Activated effector memory CD4-positive, alpha-beta T cell treated with Interleukin-2 at 50 U/mL for 16 hours (primary cell): ENCODE results near the gene TRIM10.

Experiments
- DNase-seq: peaks from one replicate; pipeline ENCODE4 v3.0.0-alpha.2; 2020

TRIM10 gene

GRCh38 chr6:30160785-30161531 lies at the start of gene TRIM10:
Gene TRIM10, minus strand, starts transcription at chr6:30161211. Its CDS starts 353 bp downstream, at chr6:30160858.
- no peak for DNase-seq

GRCh38 chr6:30207619-30208295 lies 46.7 kb upstream of the TRIM10 start:
- no peak for DNase-seq

GRCh38 chr6:30206799-30207618 lies 46.0 kb upstream of the TRIM10 start:
- DNase-seq, result no peak

GRCh38 chr6:30206152-30206551 lies 45.1 kb upstream of the TRIM10 start:
- no peak for DNase-seq

GRCh38 chr6:30204116-30204515 lies 43.1 kb upstream of the TRIM10 start:
- no peak for DNase-seq

- DNase-seq, result no peak
Observed at GRCh38 chr6:30202366-30202765, 41.4 kb upstream of the TRIM10 start.

- DNase-seq, result no peak
Observed at GRCh38 chr6:30200551-30201281, 39.7 kb upstream of the TRIM10 start.

GRCh38 chr6:30198166-30199084 lies 37.4 kb upstream of the TRIM10 start:
- no peak for DNase-seq

- no peak for DNase-seq
Observed at GRCh38 chr6:30196376-30196775, 35.4 kb upstream of the TRIM10 start.

- no peak for DNase-seq
Observed at GRCh38 chr6:30195951-30196350, 34.9 kb upstream of the TRIM10 start.

- no peak for DNase-seq
Observed at GRCh38 chr6:30194797-30195690, 34.0 kb upstream of the TRIM10 start.

GRCh38 chr6:30192076-30192475 lies 31.1 kb upstream of the TRIM10 start:
- DNase-seq, result no peak

GRCh38 chr6:30188541-30188940 lies 27.5 kb upstream of the TRIM10 start:
- no peak for DNase-seq

GRCh38 chr6:30185846-30186484 lies 25.0 kb upstream of the TRIM10 start:
- no peak for DNase-seq

GRCh38 chr6:30184417-30185031 lies 23.5 kb upstream of the TRIM10 start:
- DNase-seq, result no peak

GRCh38 chr6:30180145-30180544 lies 19.1 kb upstream of the TRIM10 start:
- DNase-seq, result no peak

- DNase-seq, result no peak
Observed at GRCh38 chr6:30178837-30179236, 17.8 kb upstream of the TRIM10 start.

- DNase-seq, result no peak
Observed at GRCh38 chr6:30175765-30176164, 14.8 kb upstream of the TRIM10 start.

- no peak for DNase-seq
Observed at GRCh38 chr6:30172681-30173080, 11.7 kb upstream of the TRIM10 start.
